ENCODE results near the gene SMOC2.

Gene SMOC2

DNA sequence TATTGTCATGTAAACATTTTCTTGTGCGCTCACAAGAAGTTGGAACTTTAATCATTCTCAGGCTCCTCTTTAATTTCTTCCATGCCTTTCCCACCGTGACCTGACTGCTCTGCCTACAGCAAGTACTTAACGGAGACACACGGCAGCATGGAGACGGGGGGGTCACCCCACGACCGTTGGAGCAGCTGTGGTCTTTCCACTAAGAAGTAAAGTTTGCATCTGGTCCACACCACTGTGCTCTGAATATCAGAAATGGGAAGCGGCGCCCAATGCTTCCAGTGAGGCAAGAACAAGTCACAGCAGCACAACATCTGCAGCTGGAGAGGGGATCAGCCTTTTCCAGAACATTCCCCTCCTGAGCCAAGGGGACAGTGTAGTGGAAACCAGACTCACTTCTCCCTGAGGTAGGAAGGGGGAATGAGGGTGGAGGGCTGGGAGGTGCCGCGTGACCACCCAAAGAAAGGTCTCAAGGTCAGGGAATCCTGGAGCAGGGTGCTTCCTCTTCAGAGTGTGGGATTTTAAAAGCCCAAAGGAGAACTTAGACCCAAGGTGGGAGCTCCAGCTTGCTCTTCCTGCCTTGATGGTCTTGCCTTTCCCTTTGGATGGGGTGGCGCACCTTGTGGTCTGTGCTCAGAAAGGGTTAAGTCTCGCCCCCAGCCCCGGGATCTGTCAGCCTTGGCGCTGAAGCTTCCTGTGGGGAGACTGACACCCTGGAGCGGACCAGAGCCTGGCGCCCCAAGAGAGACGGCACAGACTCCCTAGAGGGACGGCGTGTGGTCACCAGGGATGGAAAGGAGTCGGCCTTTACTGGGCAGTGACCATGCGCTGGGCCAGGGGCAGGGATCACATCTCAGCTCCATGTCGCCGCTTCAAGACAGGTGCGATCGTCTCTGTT is 25.6 kb upstream of the SMOC2 start:
- DNase-seq (ENCODE audit: low read depth in 2 of 2): no peak

DNA sequence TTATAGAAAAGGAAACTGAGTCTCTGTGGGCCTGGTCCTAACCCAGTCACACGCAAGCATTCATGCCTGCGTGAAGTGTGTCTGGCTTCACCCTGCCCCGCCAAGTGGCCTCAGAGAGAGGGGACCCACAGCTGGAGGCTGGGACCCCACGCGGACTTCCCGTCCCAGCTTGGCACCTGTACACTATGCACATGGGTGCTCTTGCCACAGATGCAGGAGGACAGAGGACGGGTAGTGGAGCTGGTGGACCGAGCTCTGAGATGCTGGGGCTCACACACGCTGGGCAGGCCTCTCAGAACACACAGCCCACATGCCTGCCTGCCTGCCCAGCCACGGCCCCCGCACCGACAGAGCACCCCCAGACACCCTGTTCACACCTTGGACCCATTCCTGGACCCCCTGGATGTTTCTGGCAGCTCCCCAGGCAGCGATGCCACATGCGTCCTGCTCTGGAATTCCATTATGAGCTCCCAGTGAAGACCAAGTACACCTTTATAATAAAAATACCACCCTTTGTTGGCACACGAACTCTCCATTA is 24.9 kb upstream of the SMOC2 start:
- no peak for DNase-seq (ENCODE audit: low read depth in 2 of 2)

GRCh38 chr6:168416531-168416930 is 24.5 kb upstream of the SMOC2 start:
- no peak for DNase-seq (ENCODE audit: low read depth in 2 of 2)

GRCh38 chr6:168417191-168417590 is 23.8 kb upstream of the SMOC2 start:
- DNase-seq (ENCODE audit: low read depth in 2 of 2): no peak

DNA sequence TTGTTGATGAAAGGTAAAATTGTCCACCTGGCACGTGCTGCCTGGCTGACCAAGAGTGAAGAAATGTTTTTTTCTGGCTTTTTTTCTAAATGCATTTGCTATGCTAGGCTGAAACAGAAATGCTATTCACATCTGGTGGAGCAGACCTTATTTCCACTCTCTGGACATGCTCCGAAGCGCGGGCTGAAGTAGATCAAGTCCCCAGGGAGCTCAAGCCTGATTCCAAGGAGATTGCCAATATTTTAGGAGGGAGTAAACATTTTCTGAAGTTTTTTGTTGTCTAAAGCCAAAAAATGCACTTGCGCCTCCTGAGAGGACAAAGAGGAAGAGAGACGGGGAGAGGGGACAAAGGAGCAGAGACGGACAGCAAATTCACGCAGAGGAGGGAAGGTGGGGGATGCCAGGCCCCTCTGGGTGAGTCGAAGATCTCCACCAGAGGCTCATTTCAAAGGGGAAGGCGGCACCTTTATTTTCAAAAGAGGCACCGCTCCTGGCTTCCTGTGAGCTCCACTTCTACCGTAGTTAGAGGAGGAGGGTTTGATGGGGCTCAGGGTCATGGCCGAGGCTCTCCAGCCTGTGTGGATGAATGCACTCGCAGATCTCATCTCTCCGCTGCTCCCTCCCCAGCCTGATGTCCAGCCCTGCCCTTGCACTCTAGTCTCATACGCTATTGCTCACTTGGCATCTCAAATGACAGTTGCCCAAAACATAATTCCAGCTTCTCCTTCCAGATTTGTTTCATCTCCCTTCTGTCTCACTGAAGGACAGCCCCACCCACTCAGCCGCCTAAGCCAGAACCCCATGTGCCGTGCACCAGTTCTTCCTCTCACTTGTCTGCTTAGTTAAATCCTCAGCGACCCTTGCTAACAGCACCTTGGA is 23.1 kb upstream of the SMOC2 start:
- no peak for DNase-seq (ENCODE audit: low read depth in 2 of 2)

DNA sequence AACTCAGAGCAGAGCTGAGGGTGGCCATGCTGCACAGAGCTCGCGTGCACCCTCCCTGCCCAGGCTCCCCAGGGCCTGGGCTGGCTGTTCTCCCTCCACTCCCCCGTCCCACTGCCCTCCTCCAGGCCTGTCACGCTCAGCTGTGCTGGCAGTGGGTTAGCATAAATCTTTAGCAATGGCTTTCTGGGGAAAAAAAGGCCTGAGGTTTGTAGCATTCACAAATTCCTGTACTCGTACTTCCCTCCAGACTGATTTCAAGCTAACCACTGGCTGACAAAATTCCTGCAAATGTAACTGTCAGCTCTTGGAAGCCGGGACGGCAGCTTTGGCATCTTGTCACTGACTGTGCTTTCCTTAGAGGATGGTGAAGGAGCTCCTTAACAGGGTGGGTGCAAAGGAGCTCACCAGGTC is 22.3 kb upstream of the SMOC2 start:
- DNase-seq (ENCODE audit: low read depth in 2 of 2): no peak

GRCh38 chr6:168419569-168419968 is 21.4 kb upstream of the SMOC2 start:
- no peak for DNase-seq (ENCODE audit: low read depth in 2 of 2)

GRCh38 chr6:168420084-168420483 is 20.9 kb upstream of the SMOC2 start:
- no peak for DNase-seq (ENCODE audit: low read depth in 2 of 2)

DNA sequence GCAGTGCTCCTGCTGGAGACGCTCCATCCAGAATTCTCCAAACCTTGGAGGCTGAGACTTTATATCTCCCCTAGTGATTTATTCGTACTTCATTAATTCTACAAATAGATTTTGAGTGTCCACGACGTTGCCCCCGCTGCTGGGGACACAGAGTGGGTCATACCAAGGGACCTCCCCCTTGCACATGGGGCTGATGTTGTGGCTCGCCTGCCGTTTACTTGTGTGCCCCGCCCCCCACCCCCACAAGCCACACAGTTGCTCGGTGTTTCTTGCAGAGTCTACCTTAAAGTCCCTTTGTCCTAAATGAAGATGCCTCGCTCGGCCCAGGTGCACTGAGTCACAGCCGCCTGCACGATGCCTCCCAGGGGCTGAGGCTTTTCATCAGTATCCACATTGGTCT is 20.3 kb upstream of the SMOC2 start:
- no peak for DNase-seq (ENCODE audit: low read depth in 2 of 2)

DNA sequence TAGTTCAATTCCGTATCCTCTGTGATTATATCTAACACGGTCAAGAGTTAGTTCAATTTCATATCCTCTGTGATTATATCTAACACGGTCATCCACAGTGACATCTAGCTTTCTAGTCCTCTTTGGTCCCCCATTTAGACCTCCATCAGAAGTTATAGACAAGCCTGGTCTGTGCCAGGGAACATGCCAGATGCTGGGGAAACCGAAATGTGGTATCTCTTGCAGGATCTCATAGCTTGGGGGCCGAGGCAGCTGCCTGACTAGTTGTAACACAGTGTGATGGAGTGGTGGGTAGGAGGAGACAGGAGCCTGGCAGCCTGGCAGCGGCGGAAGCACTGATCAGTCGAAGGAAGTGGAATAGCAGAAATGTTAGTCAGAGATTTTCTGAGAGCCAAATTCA is 13.8 kb upstream of the SMOC2 start:
- no peak for DNase-seq (ENCODE audit: low read depth in 2 of 2)

- no peak for DNase-seq (ENCODE audit: low read depth in 2 of 2)
Observed at GRCh38 chr6:168428052-168428826, 12.7 kb upstream of the SMOC2 start.

- DNase-seq (ENCODE audit: low read depth in 2 of 2): no peak
Observed at GRCh38 chr6:168428863-168429262, 12.1 kb upstream of the SMOC2 start.

DNA sequence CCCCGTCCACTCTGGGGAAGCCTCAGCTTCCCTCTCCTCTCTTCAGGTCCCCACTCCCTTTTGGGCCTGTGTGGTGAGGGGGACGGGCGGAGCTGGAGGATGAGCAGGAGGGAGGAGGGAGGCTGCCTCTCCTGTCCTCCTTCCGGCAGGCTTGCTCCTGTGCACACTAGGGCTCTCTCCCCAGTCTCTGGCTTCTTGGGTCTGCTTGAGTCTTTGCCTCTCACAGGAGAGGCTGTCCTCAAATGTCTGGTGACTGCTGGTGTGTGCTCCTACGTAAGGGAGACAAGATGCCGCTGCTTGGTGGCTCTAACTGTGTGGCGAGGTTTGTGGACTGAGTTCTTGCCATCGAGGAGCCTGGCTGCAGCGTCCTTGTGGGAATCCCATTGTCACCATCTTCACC is 8.8 kb upstream of the SMOC2 start:
- no peak for DNase-seq (ENCODE audit: low read depth in 2 of 2)

DNA sequence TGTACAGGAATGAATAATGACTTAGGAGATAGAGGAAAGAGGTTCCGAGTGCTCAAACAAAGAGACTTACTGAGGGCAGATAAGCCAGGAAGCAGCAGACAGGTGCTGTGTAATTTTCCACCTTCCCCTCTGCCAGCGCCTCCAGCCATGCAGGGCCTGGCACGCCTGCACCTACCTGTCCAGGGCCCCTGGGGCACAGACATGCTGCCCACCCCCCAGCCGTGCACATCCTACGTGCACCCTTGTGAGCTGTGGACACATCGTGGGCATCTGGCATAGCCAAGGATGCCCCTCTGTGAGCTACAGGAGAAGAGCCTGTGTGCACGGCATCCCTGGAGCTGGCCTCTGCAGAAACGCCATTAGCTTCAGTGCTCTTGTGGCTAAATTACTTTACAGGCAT is 7.1 kb upstream of the SMOC2 start:
- DNase-seq (ENCODE audit: low read depth in 2 of 2): no peak

GRCh38 chr6:168434505-168434904 is 6.5 kb upstream of the SMOC2 start:
- DNase-seq (ENCODE audit: low read depth in 2 of 2): no peak

DNA sequence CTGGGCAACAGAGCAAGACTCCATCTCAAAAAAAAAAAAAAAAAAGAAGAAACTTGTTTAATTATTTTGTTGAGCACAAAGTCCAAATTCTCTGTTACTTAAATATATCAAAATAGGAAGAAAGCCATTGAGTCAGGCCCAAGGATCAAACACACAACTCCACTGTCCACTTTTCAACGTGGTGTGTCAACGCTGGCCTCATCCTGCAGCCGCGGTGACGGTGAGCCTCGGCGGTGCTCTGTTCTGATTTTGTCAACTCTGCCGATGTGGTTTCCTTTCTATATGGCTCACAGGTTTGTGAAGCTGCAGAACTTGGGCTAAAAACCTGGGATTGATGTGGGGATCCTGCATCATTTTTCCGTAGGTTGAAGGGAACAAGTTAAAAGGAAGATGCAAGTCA is 3.2 kb upstream of the SMOC2 start:
- no peak for DNase-seq (ENCODE audit: low read depth in 2 of 2)

- no peak for DNase-seq (ENCODE audit: low read depth in 2 of 2)
Observed at GRCh38 chr6:168438783-168439520, 2.0 kb upstream of the SMOC2 start.

DNA sequence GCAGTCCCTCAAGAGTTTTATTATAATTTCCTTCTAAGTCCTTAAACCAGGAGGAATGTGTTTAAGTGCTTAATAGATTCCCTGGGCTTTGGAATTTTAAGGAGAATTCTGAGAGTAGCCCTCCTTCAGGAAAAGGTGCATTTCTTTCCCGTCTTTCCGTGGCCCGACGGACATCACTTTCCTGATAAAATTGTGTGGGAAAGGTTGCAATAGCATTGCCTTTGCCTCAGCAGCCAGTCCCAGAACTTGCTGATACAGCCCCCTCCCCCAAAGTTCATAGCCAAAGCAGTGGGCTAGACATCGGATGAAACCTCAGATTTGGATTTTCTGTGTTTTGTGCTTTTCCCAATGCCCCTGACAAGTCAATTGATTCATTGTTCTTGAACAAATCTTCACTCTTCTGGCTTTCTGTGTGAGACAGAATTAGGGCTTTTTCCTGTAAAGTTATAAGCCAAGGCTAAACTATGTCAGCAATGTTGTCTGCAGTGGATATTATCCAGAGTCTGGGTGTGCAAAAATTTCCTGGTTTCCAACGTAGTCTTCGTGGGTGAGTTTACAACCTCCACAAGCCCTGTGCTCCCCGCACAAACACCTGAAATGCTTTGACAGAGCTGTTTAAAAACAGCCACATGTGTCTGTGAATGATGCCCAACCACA is 1.1 kb upstream of the SMOC2 start:
- no peak for DNase-seq (ENCODE audit: low read depth in 2 of 2)

DNA sequence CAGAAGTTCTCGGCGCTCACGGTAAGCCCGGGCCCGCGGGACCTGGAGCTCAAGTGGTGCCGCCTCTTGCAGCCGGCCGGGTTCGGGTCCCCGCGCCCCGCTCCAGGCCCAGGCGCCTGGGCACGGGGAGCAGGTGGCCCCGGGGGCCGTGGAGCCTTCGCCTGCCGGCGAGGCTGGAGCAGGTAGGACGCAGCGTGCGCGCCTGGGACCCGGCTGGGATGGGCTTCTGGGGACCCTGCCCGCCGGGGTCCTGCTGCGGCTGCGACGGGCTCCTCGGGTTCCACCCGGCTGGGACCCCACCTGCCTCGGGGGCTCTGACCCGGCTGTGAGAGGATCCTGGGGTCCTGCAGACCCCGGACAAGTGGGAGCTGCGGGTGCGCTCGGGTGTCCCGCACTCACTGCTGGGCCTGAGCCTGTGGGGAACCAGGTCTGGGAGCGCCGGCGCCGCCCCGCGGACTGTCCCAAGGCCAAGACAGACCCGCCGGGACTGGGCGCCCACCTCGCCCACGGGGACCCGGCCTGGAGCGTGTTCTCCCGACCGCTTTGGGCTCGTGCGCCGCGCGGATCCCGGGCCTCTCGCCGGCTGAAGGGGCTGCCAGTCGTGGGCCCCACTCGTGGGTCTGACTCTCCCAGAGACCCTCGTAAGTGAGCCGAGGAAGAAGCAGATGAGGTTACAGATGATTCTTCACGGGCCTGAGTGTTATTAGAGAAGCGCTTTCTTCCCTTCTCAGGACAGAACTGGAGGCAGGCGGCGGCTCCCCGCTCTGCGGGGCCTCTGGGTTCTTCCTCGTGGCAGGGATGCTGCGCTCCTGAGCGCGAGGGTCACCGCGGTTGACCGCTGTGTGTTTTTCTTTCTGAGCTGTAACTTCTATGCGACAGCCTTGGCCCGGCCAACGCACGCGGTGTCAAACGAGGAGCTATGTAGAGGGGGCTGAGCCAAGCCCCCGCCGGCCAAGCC is 729 bp downstream of the SMOC2 start:
- DNase-seq (ENCODE audit: low read depth in 2 of 2): no peak
